ENCODE data around the gene ZNF254.
"Not testable (repeated sequence)": the region's sequence is repeated elsewhere in the genome, so short reads cannot be mapped to it uniquely, and the experiment has no call there.

The ZNF254 gene

DNA sequence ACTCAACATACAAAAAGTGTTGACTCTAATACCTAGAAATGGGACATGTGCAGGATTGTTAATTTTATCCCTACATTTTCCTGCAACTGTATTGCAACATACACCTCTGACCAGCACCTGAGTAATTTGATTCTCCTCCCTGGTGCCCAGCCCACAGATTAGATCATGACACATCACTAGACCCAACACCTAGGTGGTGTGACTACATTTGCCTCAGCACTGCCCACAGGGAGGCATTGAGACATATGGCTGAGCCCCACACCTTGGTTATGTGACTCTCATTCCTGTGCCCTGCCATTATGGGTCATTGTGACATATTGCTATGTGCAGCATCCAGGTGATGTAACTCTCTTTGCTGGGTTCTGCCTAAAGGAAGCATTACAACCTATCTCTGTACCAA lies 13.2 kb upstream of the ZNF254 start:
- DNase-seq = no peak

DNA sequence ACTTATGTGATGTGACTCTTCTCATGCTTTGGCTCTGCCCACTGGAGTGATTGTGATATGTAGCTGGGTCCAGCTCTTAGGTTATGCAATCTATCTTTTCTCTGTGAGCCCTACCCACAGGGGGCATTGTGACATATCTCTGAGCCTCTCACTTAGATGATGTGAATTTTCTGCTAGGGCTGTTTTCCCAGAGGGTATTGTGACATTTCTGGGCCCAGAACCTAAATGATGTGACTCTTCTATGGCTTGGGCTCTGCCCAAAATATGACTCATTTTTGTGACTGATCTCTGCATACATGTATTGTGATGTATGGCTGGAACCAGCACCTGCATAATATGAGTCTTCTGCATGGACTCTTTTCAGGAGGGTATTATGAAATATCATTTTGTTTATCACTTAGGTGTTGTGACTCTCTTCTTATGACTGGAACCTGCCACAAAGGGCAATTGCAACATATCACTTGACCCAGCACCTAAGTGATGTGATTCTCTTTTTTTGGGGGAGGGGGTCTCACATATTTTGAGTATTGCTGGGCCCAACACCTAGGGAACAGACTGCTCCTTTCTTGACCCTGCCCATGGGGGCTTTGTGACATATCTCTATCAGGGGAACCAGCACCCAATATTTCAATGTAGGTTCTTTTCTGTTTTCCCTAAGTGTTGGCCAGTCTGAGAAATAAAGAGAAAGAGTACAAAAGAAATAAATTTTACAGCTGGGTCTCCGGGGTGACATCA lies 12.1 kb upstream of the ZNF254 start:
- no peak for DNase-seq

DNA sequence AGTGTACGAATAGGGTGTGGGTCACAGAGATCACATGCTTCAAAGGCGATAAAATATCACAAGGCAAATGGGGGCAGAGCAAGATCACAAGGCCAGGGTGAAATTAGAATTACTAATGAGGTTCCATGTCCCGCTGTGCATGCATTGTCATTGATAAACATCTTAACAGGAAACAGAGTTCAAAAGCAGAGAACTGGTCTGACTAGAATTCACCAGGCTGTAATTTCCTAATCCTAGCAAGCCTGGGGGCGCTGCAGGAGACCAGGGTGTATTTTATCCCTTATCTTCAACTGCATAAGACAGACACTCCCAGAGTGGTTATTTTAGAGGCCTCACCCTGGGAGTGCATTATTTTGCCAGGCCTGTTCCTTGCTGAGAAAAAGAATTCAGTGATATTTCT lies 11.5 kb upstream of the ZNF254 start:
- DNase-seq = not testable (repeated sequence)

DNA sequence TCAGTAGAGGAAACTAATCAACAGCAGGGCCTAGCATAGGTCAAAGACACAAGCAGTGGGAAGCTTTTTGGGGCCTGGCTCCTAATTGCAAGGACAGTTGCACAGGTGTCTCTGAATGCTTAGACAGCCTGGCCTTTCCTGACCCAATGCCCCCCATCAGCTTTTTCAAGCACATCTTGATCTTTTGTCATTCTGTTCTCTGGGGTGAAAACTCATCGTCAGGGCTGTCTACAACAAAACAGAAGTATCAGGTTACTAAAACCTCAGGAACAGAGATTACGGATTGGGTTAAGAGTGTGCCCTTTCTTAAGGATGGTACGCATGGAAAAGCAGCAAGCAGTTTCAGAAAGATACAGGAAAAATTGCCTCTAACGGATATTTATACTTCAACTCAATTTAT lies 8.3 kb upstream of the ZNF254 start:
- no peak for DNase-seq

DNA sequence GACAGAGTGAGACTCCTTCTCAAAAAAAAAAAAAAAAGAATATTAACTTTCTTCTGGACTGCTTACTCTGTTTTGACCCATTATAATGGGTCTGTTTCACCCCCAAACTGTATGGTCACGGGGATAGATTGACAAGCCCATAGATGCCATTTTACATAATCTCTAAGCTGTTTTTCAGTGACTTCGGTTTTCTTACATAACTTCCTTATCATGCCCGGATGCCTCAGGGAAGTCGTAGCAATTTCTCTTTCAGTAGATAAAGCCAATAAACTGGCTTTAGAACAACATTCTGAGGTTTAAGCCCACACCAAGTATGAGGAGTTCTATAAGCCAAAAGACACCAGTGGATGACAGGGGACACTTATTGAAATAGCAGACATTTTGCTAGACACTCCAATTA lies 5.9 kb upstream of the ZNF254 start:
- DNase-seq = no peak

DNA sequence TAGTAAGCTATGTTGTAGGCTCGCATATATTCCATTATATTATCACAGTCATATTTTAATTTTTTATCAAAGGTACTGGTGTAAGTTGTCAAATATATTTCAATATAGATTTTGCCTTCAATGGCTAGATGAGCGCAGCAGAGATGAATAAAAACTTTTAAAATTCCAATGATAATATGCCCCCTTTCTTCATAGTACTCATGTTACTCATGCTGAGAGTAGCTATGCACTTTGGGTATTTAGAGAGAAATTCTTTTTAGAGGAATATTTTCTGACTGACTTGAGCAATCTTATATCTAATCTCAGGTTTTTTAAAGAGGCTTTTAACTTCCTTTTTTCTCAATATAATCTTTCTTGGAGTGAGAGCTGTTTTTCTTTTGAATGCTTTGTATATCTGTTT lies 11.4 kb downstream of the ZNF254 start:
- no peak for DNase-seq

DNA sequence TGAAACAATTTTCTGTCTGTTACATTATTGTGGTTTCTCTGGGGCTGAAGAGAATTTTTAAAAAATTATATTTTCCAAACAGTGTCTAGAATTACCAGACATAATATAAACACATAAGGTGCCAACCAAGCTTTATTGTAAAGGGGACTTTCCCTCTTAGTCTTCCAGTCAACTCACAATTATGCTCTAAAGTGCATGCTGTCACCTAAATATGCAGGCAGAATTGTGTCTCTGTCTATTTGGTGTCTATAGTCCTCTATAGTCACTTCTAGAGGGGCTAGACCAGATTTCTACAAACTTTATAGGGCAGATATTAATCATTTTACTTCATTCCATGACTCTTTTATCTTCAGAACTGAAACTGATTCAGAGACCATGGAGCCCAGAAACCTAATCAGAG lies 12.8 kb downstream of the ZNF254 start:
- DNase-seq = no peak

DNA sequence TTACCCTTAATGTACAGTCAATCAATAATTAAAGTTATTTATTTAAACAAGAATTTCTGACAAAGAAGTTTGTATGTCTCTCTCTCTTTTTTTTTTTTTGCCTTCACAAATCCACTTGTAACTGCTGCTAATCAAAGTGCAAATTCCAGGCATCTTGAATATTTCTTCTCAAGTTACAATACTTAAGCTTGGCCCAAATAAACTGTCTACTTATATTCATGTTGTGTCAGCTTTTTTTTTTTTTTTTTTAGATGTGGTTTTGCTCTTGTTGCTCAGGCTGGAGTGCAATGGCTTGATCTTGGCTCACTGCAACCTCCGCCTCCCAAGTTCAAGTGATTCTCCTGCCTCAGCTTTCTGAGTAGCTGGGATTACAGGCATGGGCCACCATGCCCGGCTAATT lies 13.6 kb downstream of the ZNF254 start:
- not testable (repeated sequence) for DNase-seq

DNA sequence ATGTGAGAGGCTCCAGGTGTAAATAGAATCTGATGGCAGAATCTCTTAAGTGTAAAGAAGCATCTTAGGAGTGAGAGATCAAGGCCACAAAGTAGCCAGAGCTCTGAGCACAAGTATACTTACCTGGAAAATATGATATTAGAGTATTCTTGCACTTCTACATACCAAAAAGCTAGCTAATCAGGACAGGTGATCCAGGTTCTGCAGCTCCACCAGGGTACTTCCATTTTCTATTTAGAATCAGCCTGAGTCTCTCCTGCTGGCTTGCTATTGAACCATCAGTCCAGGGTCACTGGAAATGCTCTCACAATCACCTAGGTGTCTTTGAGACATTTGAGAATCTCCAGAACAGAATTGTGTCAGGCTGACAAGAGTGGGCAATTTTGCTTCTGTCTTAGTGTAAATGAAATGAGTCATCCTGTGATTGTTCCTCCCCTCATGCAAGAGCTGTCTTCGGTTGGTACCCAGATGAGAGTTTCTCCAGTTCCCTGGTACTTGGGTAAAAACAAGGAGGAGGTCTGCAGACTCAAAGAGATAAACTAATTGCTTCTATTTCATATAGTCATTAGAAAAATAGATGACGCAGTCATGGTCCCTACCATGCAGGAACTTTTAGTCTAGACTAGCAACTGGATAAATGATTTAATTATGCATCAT lies 14.6 kb downstream of the ZNF254 start:
- no peak for DNase-seq

DNA sequence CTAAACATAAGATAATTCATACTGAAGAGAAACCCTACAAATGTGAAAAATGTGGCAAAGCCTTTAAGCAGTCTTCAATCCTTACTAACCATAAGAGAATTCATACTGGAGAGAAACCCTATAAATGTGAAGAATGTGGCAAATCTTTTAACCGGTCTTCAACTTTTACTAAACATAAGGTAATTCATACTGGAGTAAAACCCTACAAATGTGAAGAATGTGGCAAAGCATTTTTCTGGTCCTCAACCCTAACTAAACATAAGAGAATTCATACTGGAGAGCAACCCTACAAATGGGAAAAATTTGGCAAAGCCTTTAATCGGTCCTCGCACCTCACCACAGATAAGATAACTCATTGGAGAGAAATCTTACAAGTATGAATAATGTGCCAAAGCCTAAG lies 40.6 kb downstream of the ZNF254 start:
- no peak for DNase-seq

DNA sequence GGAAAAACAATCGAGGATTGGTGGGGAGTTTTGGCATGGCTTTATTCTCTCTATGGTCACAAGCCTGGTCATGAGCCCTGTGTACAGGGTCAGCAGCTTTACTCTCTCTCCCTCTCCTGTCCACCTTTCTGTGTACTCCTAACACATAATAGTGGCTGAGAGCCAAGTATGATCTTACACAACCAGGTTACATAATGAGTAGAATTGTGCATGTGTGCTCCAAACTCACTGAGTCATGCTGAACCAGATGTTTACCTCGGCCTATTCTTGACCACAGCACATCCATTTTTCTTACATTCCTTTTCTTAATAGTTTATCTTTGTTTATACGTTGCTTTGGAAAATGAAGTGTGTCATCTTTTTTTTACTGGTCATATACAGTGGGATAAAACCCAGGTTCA lies 53.1 kb downstream of the ZNF254 start:
- no peak for DNase-seq

DNA sequence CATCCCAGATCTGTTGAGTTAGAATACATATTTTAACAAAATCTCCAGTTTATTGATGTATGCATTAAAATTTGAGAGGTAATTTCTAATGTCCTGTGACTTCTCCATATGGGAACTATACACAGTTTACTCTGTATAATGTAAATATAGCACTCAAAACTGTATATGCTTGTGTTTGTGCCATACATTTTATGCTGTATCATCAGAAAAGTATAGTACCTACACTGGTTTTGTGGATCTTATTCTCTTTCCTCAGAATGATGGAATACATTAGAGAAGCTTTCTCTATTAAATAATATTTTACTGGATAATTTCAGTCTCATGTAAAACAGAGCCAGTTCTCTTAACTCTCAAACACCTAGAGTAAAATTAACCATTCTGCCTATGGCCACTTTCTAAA lies 53.6 kb downstream of the ZNF254 start:
- DNase-seq = no peak

DNA sequence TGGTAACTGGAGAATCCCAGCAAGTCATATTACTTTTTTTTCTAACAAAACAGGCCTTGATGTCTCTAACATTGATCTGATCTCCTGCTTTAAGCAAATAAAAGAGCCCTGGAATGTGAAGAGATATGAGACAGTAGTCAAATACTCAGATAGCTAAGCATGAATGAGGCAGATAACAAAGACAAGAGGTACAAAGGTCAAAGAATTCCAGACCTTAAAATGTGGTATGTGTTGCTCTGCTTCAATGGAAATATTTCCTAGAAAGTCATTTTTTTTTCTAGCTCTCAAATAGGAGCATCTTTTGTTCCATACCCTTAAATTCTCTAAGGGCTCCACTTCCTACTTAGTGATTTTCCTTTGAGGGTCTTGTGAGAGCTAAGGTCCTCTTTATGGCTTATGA lies 54.6 kb downstream of the ZNF254 start:
- no peak for DNase-seq

DNA sequence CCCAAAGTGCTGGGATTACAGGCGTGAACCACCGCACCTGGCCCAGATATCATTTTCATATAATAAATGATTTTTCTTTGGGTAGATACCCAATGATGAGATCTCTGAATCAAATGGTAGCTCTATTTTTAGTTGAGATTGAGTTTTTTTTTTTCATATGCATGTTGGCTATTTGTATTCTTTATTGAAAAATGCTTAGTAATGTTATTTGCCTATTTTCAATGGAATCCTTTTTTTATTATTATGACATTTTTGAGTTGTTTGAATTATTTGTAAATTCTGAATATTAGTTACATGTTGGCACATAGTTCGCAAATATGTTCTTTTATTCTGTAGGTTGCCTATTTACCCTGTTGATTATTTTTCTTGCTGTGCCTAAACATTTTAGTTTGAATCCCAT lies 55.8 kb downstream of the ZNF254 start:
- DNase-seq = no peak

DNA sequence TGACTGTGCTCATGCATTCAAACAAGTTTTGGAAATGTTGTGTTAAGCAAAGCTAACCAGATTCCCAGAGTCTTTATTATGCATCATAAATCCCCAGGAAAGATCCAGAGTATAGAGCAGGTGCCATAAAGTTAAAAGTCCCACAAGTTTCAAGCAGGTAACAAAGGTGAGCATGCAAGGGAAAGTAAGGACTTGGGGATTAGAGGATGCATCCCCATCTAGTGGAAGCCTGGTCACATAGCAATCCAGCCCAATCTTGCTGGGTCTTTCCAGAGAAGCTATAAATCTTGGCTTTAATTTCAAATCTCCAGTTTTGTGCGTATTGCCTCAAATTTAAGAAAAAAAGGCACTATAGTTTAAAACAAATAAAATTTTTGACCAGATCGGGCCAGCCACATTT lies 72.7 kb downstream of the ZNF254 start:
- no peak for DNase-seq

DNA sequence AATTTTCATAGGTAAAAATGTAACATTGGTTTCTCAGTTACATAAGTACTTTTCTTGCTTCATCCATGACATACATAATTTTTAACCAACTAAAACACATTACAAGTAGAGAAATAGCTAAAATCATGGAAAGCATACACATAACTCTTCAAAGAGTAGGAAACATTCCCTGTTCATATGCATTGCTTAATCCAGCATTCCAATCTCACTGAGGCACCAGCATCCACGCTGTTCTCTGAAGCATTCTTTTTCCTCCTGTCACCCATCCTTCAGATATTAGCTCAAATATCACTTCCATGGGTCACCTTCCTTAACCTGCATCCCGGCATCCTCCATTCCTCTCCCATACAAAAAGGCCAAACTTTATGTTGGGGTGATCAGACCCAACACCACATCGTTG lies 79.1 kb downstream of the ZNF254 start:
- DNase-seq = no peak

DNA sequence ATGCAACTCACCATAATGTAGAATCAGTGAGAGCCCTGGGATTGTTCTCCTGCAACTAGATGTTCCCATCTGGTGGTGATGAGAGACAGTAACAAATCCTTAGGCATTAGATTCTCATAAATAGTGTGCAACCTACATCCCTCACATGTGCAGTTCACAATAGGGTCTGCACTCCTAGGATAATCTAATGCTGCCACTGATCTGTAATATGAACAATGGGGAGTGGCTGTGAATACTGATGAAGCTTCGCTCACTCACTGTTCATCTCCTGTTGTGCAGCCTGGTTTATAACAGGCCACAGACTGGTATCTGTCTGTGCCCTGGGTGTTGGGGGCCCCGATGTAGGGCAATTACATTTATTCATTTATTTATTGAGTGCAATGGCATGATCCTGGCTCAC lies 86.9 kb downstream of the ZNF254 start:
- DNase-seq = no peak

DNA sequence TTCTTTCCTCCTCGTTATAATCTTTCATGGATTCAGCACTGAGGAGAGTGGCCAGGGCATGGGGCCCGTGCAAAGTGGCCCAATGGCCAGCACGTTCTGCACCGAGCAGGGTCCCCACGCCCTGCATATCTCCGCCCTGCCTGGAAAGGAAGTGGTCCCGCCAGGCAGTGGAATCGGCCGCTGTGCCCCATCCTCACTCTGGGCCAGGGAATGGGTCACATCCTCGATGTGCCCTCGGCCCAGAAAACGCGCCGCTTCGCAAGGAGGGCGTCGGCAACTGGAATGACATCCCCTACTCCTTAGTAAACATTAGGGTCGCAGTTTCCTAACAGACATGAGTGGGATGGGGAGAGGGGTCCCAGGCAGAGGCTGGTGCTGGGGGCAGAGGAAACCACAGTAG lies 90.7 kb downstream of the ZNF254 start:
- no peak for DNase-seq

DNA sequence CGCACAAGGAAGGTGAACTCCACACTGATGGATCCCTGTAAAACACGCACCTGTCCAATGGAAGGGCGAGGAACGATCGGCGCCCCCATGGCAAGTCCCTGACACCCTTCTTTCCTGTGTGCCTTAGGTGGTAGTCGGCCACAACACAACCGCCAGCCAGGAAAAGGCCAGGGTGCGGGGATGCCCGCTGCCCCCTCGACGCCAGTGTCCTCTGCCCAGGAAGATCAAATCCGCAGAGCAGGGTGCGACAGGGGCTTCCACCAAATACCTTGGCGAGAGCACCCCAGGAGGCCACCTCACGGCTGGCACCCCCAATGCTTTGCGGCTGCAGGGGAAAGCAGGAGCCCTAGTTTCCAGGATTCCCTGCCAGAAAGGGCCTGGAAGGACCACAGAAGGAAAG lies 91.2 kb downstream of the ZNF254 start:
- DNase-seq = no peak

Measured in CD4-positive, alpha-beta T cell treated with Interferon gamma for 1 hour (primary cell).